Hematopoietic multipotent progenitor cell (in vitro differentiated cells): Measurements from ENCODE around the gene MTG1. TPM values are rescaled to one million over a fixed set of nuclear protein-coding genes. Genes with fewer than 3 reads are reported as not detected.

ENCODE experiments used
- DNase-seq, 3 donors: peaks; one replicate each; pipeline ENCODE4 v3.0.0-alpha.2; 2011 to 2015; ENCODE audit warnings: low read depth in 2 of 3, low spot score in 2 of 3
- total RNA-seq: library from RNA; depleted of rRNA; stranded (reverse); fragments of >200 nt; gene quantifications from one replicate; pipeline ENCODE4 v1.2.3, GENCODE V29; 2012

Gene MTG1
- total RNA-seq, 1 donor = 35.8 TPM

DNA sequence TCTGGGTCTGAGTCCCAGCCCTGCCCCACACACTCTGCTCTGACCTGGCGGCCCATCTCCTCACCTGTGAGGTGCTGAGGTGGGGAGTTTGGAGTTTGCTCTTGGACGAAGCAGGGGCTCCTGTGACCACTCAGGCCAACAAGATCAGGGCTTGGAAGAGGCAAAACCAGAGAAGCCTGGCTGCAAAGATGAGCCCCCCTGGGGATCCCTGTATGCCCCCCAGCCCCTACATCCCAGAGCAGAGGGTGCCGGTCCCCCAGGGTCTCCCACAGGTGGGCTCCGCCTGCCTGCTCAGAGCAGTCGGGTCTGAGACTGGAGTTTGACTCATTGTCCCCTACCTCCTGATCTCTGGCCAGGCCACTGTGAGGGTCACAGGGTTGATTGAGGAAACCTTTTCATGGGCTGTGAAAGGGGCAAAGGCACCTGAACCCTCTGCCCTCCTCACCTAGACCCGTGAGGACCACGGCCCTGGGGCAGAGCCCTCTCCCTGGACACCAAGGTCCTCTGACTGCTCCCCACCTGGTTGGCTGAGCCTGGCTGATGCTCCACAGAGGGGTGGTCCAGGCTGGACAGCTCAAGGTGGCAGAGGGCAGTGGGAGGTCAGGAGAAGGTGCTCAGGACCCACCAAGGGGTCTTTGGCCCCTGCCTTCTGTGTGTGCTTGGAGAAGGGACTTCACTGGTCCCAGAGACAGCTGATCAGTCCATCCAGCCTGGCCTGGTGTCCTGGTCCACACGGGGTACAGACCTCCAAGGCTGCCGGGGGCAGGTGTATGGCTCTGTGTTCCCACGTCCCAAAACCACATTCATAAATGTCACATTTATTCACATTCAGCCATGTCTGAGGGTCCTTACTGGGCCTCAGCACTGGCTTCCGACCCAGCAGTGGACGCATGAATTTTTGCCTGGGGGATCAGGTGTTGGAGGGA, 50.6 kb downstream of the MTG1 start:
- DNase-seq = no peak

- DNase-seq = no peak
These were observed 51.3 kb downstream of the MTG1 start for GRCh38 chr10:133445268-133445732.

DNA sequence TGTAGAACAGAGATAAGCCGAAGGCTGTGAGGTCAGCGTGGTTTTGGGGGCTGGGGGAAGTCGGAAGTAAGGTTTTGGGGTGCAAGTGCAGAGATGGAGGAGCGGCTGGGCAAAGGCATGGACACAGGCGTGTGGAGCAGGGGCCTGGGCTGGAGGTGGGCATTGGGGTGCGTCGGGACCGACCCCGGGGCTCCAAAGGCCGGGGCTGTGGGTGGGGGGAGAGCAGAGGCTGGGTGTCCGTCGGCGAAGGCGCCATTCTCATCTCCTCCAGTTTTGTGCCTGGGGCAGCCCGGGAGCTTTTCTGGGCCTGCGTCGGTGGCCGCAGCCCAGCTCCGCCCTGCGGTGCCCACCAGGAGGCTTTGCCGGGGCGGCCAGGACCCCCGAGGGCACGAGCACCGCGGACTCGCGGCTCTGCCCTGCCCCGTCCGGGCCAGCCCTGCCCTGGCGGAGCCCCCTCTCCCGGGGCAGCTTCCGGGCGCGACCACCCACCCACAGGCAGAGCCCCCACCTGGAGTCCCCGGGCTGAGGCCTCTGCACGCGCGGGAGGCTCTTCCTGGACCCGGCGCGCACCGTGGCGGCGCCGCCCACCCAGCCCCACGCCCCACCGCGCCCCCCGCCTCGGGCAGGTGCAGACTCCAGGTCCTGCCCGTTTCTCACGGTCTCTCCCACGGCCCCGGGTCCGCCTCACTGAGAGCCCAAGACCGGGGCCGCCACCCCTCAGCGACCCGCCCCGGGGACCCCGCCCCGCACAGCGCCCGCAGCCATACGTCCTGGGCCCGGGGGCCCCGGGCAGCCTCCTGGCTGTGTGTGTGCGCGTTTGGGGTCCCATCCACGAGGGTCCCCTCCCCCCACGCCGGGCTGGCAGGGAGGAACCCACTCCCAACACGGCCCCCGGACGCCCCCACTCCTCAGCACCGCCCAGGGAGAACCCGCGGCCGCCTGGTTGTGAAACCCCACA, 52.1 kb downstream of the MTG1 start:
- no peak for DNase-seq

GRCh38 chr10:133446979-133447378, 53.0 kb downstream of the MTG1 start:
- DNase-seq = no peak

GRCh38 chr10:133448120-133448519, 54.2 kb downstream of the MTG1 start:
- DNase-seq = no peak

DNA sequence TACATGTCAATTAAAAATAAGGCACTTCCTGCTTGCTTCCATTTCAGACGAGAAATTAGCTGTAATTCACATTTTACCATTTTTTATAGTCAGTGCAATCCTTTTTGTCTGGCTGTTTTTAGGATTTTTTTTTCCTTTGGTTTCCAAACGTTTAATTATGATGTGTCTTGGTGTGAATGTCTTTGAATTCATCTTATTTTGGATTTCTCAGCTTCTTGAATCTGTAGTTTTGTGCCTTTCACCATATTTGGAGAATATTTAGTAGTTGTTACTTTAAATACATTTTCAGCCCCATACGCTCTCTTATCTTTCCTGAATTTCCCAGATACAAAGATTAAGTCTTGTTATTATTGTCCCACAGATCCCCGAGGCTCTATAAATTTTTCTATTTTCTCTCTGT, 57.4 kb downstream of the MTG1 start:
- DNase-seq = no peak

GRCh38 chr10:133452453-133452852, 58.5 kb downstream of the MTG1 start:
- DNase-seq = no peak

DNA sequence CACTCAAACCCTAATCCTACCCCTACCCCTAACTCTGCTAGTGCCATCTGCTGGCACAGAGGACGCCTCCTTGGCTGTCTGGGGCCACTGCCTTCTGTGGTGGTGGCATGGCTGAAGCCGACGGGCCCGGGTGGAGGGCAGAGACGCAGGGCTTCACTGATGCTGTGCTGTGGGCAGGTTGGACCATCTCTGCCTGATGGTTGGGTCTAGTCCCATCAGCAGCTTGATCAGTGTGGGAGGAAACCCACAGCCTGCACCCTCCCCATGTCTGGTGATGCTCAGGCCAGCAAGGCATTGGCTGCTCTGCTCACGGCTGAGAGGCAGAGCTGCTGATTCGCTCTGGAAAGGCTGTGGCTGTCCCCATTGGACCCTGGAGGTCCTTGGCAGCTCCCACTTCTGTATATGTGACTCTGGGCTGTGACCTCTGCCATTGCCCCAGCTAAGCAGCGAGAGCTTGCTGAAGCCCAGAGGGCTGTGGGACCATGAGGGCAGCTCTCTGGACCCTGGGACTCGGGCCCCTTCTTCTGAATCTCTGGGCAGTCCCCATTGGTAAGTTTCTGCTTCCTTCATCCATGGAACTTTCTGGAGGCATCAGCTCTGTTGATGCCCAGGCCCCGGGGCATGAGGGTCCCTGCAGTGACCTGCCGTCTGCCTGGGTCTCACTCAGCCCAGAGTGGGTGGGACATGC, 59.7 kb downstream of the MTG1 start, which contains the start of gene SCART1:
TSS of gene SCART1 (plus strand) at position 430 of the 688 bp plus-strand sequence. CDS start at position 483, 53 bp downstream.
- no peak for DNase-seq

DNA sequence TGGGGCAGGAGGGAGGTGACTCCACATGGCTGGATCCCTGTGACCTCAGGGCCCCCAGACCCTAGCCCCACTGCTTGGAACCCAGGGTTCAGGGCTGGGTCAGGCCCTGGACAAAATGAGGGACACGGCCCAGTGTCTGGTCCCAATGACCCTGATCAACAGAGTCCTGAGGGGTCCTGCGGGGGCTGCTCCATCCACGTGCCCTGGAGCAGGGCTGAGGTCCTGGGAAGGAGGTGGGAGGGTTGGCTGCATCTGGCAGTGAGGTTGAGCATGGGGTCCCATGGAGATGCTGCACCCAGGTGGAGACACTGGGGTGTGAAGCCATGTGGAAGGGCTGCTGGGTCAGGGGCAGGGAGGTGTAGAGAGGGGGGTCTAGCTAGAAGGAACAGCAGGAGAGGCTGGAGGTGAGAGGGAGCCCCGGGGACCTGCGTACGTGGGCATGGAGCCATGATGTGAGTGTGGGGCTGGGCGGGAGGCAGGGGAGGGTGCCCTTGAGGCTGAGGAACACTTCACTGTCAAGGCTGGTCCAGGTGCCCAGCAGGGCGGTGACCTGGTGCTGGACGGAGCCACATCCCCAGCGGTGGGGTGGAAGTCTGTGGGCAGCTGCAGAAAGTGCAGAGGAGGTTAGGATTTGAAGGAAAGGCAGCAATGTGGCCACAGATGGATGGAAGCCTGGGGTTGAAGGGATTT, 60.4 kb downstream of the MTG1 start:
- DNase-seq = no peak

GRCh38 chr10:133455196-133455595, 61.2 kb downstream of the MTG1 start:
- DNase-seq = no peak

DNA sequence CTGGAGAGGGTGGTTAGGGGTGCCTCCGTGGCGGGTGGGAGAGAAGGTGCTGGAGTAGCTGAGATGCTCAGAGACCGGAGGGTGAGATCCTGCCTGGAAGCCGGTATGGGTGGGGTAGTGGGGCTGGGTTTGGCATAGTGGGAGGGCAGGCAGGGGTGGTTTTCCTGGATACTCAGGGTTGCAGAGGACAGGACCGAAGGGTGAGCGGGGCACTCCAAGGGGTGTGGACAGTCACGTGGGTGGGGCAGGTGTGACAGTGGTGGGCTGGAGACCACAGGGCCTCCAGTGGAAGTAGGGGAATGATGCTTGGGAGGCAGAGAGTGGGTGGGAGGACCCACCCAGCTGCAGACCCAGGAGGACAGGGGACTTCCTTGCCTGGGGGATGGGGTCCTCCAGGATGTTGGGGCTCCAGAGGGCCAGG, 61.7 kb downstream of the MTG1 start:
- DNase-seq = no peak

DNA sequence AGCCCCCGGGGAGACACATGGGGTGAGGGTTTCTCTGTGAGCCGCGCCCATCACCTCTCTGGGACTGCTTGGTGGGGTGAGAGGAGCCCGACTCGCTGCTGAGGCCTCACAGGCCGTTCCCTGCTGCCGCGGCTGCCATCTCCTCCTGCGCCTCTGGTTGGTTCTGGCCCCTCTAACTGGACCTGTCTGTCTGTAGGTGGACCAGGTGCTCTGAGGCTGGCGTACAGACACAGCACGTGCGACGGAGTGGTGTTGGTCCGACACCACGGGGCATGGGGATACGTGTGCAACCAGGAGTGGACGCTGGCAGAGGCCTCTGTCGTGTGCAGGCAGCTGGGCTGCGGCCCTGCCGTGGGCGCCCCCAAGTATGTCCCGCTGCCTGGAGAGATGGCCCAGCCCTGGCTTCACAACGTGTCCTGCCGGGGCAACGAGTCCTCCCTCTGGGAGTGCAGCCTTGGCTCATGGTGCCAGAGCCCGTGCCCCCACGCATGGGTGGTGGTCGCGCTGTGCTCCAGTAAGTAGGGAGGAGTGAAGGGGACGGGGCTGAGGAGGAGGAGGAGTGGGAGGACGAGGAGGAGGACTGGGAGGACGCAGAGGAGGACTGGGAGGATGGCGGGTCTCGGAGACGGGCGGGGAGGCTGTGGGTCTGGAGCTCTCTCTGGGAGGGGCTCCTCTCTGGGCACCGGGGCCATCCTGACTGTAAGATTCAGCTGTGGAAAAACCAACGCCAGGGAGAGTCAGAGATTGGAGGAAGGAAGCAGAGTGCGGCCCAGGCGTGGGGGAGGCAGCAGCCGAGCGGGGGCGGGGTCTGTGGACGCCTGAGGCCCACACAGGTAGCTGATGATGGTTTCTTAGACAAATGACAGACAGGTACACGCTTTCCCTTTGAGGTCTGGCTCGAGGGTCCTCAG, 62.3 kb downstream of the MTG1 start:
- no peak for DNase-seq

GRCh38 chr10:133457100-133457841, 63.3 kb downstream of the MTG1 start:
- no peak for DNase-seq

- DNase-seq = no peak
These were observed 64.2 kb downstream of the MTG1 start for GRCh38 chr10:133458021-133458709.

DNA sequence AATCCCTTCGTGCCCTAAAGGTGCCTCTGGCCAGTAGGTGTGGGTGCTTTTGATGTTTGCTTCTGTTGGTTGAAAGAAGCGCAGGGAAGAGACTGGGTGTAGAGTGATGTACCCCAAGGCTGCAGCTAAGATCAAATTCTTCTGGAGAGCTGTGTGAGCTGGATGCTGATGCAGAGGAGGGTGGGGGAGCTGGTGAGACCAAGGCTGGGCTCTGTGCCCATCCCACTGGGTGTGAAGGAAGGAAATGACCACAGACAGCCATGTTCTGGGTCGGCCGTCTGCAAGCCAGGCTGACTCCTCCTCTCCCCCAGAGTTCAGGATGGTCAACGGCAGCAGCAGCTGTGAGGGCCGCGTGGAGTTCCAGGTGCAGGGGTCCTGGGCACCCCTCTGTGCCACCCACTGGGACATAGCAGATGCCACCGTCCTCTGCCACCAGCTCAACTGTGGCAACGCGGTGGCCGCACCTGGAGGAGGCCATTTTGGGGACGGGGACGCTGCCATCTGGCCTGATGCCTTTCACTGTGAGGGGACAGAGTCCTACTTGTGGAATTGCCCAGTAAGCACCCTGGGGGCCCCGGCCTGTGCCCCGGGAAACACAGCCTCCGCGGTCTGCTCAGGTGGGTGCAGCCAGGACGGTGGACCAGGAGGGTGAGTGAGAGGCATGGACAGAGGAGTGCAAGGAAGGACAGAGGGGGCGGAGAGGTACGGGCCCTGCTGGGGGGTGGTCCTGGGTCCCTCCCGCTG, 64.9 kb downstream of the MTG1 start:
- no peak for DNase-seq

- DNase-seq = no peak
These were observed 65.7 kb downstream of the MTG1 start for GRCh38 chr10:133459454-133460207.
